Duodenal mucosa (tissue), 2 donors: ENCODE data around the gene IFT88.

Experiments used
- H3K27ac ChIP-seq: one replicate; pipeline ENCODE4 v1.7.0; 2013; ENCODE audit warnings: low read depth, low read length
- H3K27me3 ChIP-seq, 2 donors: one replicate each; pipeline ENCODE4 v1.7.0; 2013; ENCODE audit warnings: low read length in 2 of 2, control low read depth in 1 of 2; ENCODE audit not compliant: insufficient read depth in 2 of 2, control insufficient read depth in 1 of 2
- H3K36me3 ChIP-seq, 2 donors: one replicate each; pipeline ENCODE4 v1.7.0; 2013; ENCODE audit warnings: low read length in 2 of 2, control low read depth in 1 of 2; ENCODE audit not compliant: insufficient read depth in 2 of 2, control insufficient read depth in 1 of 2
- H3K4me1 ChIP-seq, 2 donors: one replicate each; pipeline ENCODE4 v1.7.0; 2013; ENCODE audit warnings: low read length in 2 of 2, control low read depth in 1 of 2; ENCODE audit not compliant: insufficient read depth in 2 of 2, control insufficient read depth in 1 of 2
- H3K4me3 ChIP-seq, 2 donors: one replicate each; pipeline ENCODE4 v1.7.0; 2013; ENCODE audit warnings: low read length in 2 of 2, low read depth in 1 of 2
- H3K9ac ChIP-seq, 2 donors: one replicate each; pipeline ENCODE4 v1.7.0; 2013; ENCODE audit warnings: low read length in 2 of 2, low read depth in 1 of 2
- H3K9me3 ChIP-seq, 2 donors: one replicate each; pipeline ENCODE4 v1.7.0; 2013; ENCODE audit warnings: low read length in 2 of 2, control low read depth in 1 of 2; ENCODE audit not compliant: control insufficient read depth in 1 of 2

Gene IFT88

DNA sequence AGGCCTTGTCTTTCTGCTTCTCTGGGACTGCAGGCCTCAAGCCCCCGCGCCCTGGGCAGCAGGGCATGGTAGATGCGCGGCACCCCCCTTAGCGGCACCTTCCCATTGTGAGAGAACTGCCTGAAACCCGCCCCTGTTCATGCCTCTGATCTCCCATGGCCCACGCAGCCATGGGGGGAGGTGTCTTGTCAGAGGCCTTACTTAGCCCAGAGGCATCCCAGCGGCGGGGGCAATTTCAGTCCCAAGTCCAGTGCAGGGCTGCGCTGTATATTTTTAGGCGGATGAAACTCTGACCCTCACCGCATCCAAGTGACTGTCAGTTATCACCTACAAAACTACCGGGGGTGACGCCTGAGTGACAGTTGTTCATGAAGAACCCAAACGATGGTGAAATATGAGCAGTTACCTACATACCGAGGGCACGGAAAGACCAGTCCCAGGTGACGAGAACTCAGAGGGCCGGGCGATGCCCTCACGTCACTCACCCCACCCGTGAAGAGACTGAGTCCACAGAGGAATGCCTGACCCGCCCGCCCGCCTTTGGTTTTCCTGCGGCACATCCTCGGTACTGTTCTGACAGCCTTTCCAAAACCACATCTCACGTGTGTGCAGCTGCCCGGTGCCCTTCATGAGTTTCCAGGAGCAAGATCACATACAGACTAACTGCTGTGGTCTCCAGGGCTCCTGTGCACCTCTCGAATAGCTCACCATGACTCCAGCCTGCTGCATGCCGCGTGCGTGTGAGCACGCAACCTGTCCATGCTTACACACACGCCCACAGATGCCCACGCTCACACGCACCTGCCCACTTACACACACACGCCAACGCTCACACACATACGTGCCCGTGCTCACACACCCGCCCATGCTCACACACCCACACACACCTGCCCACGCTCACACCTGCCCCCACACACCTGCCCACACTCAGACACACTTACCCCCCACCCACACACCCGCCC is 150.9 kb downstream of the IFT88 start:
- no peak overlapping the region for H3K27ac ChIP-seq

GRCh38 chr13:20718958-20719566 is 152.1 kb downstream of the IFT88 start:
- Histone ChIP-seq H3K27me3 (peaks cover 14 to 16% of the 10 kb centered on the region in 2 donors), H3K9ac (no peak overlapping the region), H3K9me3 (no peaks in the 10 kb centered on the region), H3K36me3 (no peaks in the 10 kb centered on the region), H3K4me3 (no peak overlapping the region), H3K27ac (no peak overlapping the region), H3K4me1 (peaks cover 6 to 8% of the 10 kb centered on the region in 2 donors)

More for the DNA sequence above, 150.9 kb downstream of the IFT88 start:
- Histone ChIP-seq H3K36me3 (no peaks in the 10 kb centered on the region), H3K4me1 (peaks cover 6 to 8% of the 10 kb centered on the region in 2 donors), H3K27me3 (peaks cover 14 to 16% of the 10 kb centered on the region in 2 donors), H3K4me3 (no peak overlapping the region), H3K9ac (no peak overlapping the region), H3K9me3 (no peaks in the 10 kb centered on the region)

- H3K27me3 ChIP-seq = peaks cover 14 to 16% of the 10 kb centered on the region in 2 donors
- H3K36me3 ChIP-seq = no peaks in the 10 kb centered on the region
- no peak overlapping the region for H3K27ac ChIP-seq
- H3K4me1 ChIP-seq = peaks cover 6 to 8% of the 10 kb centered on the region in 2 donors
- H3K4me3 ChIP-seq = no peak overlapping the region
- H3K9ac ChIP-seq = no peak overlapping the region
- H3K9me3 ChIP-seq = no peaks in the 10 kb centered on the region
Measured at GRCh38 chr13:20719783-20720182, 152.8 kb downstream of the IFT88 start.

DNA sequence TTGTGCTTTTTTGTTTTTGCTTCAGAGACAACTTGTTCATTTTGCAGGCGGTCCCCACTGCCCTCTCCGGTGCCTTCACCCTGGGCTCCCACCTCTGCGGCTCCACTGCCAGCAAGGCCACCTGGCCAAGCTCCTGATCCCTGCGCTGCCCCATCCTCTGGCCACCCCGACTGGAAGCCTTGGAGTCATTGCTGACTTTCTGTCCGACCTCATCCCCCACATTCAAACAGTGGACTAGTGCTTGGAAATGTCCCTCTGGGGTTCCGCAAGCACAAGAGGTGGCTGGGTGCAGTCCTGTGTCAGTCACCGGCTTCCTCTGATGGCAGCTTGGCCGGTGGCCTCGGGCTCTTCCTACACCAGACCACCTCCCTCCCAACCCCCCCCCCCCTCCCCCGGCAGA is 153.5 kb downstream of the IFT88 start:
- Histone ChIP-seq H3K9ac (no peak overlapping the region), H3K9me3 (no peaks in the 10 kb centered on the region), H3K27ac (no peak overlapping the region), H3K4me1 (peaks cover 6 to 8% of the 10 kb centered on the region in 2 donors), H3K27me3 (peaks cover 14 to 16% of the 10 kb centered on the region in 2 donors), H3K4me3 (no peak overlapping the region), H3K36me3 (no peaks in the 10 kb centered on the region)

GRCh38 chr13:20721058-20721453 is 154.1 kb downstream of the IFT88 start:
- Histone ChIP-seq H3K9me3 (no peaks in the 10 kb centered on the region), H3K4me3 (peak overlapping the region; percentile 55 to 65), H3K27me3 (peaks cover 14 to 16% of the 10 kb centered on the region in 2 donors), H3K9ac (no peak overlapping the region), H3K4me1 (peaks cover 6 to 8% of the 10 kb centered on the region in 2 donors), H3K36me3 (no peaks in the 10 kb centered on the region), H3K27ac (no peak overlapping the region)

DNA sequence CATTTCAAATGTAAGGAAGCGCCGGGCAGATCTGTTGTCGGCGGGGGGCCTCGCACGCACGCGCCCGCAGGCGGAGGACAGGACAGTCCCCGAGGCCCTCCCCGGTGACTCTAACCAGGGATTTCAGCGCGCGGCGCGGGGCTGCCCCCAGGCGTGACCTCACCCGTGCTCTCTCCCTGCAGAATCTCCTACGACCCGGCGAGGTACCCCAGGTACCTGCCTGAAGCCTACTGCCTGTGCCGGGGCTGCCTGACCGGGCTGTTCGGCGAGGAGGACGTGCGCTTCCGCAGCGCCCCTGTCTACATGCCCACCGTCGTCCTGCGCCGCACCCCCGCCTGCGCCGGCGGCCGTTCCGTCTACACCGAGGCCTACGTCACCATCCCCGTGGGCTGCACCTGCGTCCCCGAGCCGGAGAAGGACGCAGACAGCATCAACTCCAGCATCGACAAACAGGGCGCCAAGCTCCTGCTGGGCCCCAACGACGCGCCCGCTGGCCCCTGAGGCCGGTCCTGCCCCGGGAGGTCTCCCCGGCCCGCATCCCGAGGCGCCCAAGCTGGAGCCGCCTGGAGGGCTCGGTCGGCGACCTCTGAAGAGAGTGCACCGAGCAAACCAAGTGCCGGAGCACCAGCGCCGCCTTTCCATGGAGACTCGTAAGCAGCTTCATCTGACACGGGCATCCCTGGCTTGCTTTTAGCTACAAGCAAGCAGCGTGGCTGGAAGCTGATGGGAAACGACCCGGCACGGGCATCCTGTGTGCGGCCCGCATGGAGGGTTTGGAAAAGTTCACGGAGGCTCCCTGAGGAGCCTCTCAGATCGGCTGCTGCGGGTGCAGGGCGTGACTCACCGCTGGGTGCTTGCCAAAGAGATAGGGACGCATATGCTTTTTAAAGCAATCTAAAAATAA is 154.7 kb downstream of the IFT88 start:
- Histone ChIP-seq H3K9me3 (no peaks in the 10 kb centered on the region), H3K36me3 (no peaks in the 10 kb centered on the region), H3K27ac (no peak overlapping the region), H3K27me3 (peaks cover 14 to 16% of the 10 kb centered on the region in 2 donors), H3K4me1 (peaks cover 6 to 8% of the 10 kb centered on the region in 2 donors), H3K9ac (no peak overlapping the region), H3K4me3 (peak overlapping the region; percentile 55 to 65)

DNA sequence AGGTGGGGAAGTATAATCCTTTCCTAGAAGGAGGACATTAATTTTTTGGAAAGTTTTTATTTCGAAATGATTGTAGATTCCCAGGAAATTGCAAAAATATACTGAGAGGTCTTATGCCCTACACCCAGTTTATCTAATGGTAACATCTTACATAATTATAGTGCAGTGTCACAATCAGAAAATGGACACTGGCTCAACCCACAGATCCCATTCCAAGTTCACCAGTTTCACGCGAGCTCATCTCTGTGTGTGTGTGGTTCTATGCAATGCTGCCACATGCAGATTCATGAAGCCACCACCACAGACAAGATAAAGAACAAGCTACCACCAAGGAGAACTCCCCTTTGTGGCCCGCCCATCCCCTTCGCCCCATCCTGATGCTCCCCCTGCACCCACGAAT is 160.9 kb downstream of the IFT88 start:
- Histone ChIP-seq H3K4me3 (no peak overlapping the region), H3K36me3 (no peaks in the 10 kb centered on the region), H3K4me1 (no peaks in the 10 kb centered on the region), H3K27ac (no peak overlapping the region), H3K9me3 (no peaks in the 10 kb centered on the region), H3K27me3 (no peaks in the 10 kb centered on the region), H3K9ac (no peak overlapping the region)

- H3K27ac ChIP-seq = no peak overlapping the region
- no peak overlapping the region for H3K4me3 ChIP-seq
- no peak overlapping the region for H3K9ac ChIP-seq
- no peaks in the 10 kb centered on the region for H3K27me3 ChIP-seq
- no peaks in the 10 kb centered on the region for H3K9me3 ChIP-seq
- no peaks in the 10 kb centered on the region for H3K4me1 ChIP-seq
- no peaks in the 10 kb centered on the region for H3K36me3 ChIP-seq
Measured at GRCh38 chr13:20728579-20729311, 161.8 kb downstream of the IFT88 start.
